Activated CD4-positive, CD25-positive, alpha-beta regulatory T cell (primary cell): ENCODE measurements around the gene GLP1R.

Source experiments
- DNase-seq, 4 experiments: peaks; one replicate each; lab custom pipeline; 2025; lab: John Stamatoyannopoulos, UW

GLP1R gene

GRCh38 chr6:39044181-39044580, 4.4 kb upstream of the GLP1R start:
- no peak for DNase-seq

- no peak for DNase-seq
These were observed 900 bp upstream of the GLP1R start for GRCh38 chr6:39047434-39048327.

- DNase-seq: no peak
These were observed 1.1 kb downstream of the GLP1R start for GRCh38 chr6:39049575-39050283.

- DNase-seq: no peak
These were observed 2.0 kb downstream of the GLP1R start for GRCh38 chr6:39050453-39051112.

GRCh38 chr6:39051399-39052122, 3.0 kb downstream of the GLP1R start:
- no peak for DNase-seq

- no peak for DNase-seq
These were observed 4.5 kb downstream of the GLP1R start for GRCh38 chr6:39053016-39053624.

GRCh38 chr6:39053854-39054576, 5.4 kb downstream of the GLP1R start:
- DNase-seq: no peak

GRCh38 chr6:39054577-39055142, 6.1 kb downstream of the GLP1R start:
- no peak for DNase-seq

- DNase-seq: no peak
These were observed 7.1 kb downstream of the GLP1R start for GRCh38 chr6:39055661-39056060.

GRCh38 chr6:39056191-39056590, 7.6 kb downstream of the GLP1R start:
- no peak for DNase-seq

GRCh38 chr6:39056681-39057080, 8.1 kb downstream of the GLP1R start:
- DNase-seq: no peak

- no peak for DNase-seq
These were observed 8.9 kb downstream of the GLP1R start for GRCh38 chr6:39057251-39058155.

GRCh38 chr6:39058471-39059147, 10.0 kb downstream of the GLP1R start:
- DNase-seq: no peak

GRCh38 chr6:39059496-39060310, 11.1 kb downstream of the GLP1R start:
- no peak for DNase-seq

- DNase-seq: no peak
These were observed 12.0 kb downstream of the GLP1R start for GRCh38 chr6:39060467-39061160.

- no peak for DNase-seq
These were observed 12.6 kb downstream of the GLP1R start for GRCh38 chr6:39061182-39061581.

GRCh38 chr6:39061588-39061987, 13.0 kb downstream of the GLP1R start:
- no peak for DNase-seq
